KMS-11 (cell line): ENCODE measurements around the gene CARTPT.

Source experiments
- H2AFZ ChIP-seq: fragments of 200-600 bp; sonication (generic); 2 replicates; pipeline ENCODE4 v1.6.1; 2016; ENCODE audit warnings: antibody characterized with exemption, mixed run types, low read depth
- H3K27ac ChIP-seq: fragments of 200-600 bp; sonication (generic); 2 replicates; pipeline ENCODE4 v1.6.1; 2016; ENCODE audit warnings: mild to moderate bottlenecking, mixed run types
- H3K27me3 ChIP-seq: fragments of 200-600 bp; sonication (generic); 2 replicates; pipeline ENCODE4 v1.6.1; 2017; ENCODE audit warnings: mild to moderate bottlenecking, low read depth, mixed run types, moderate library complexity; ENCODE audit not compliant: insufficient read depth
- H3K36me3 ChIP-seq: fragments of 200-600 bp; sonication (generic); 2 replicates; pipeline ENCODE4 v1.6.1; 2017; ENCODE audit warnings: mild to moderate bottlenecking, mixed run types; ENCODE audit not compliant: insufficient read depth
- H3K4me1 ChIP-seq: fragments of 200-600 bp; sonication (generic); 2 replicates; pipeline ENCODE4 v1.6.1; 2016; ENCODE audit warnings: mild to moderate bottlenecking, low read depth, mixed run types; ENCODE audit not compliant: poor library complexity, severe bottlenecking
- H3K4me2 ChIP-seq: fragments of 200-600 bp; sonication (generic); 2 replicates; pipeline ENCODE4 v1.7.0; 2016; ENCODE audit warnings: mild to moderate bottlenecking, mixed run types
- H3K4me3 ChIP-seq: fragments of 200-600 bp; sonication (generic); IDR thresholded peaks from 2 replicates; pipeline ENCODE4 v1.6.1; 2017; ENCODE audit warnings: low read depth, low read length, mixed read lengths; ENCODE audit not compliant: insufficient read depth
- H3K79me2 ChIP-seq: fragments of 200-600 bp; sonication (generic); 2 replicates; pipeline ENCODE4 v1.6.1; 2016; ENCODE audit warnings: low read depth, mixed run types; ENCODE audit not compliant: insufficient read depth
- H3K9ac ChIP-seq: fragments of 200-600 bp; sonication (generic); 2 replicates; pipeline ENCODE4 v1.6.1; 2016; ENCODE audit warnings: mild to moderate bottlenecking, mixed run types
- H4K20me1 ChIP-seq: fragments of 200-600 bp; sonication (generic); 2 replicates; pipeline ENCODE4 v1.6.1; 2016; ENCODE audit warnings: mild to moderate bottlenecking, mixed run types; ENCODE audit not compliant: insufficient read depth
- CTCF ChIP-seq: fragments of 200-600 bp; sonication (generic); conservative IDR thresholded peaks from 2 replicates; pipeline ENCODE4 v1.6.1; 2017; ENCODE audit warnings: low read depth, mild to moderate bottlenecking, antibody characterized with exemption, low read length, moderate library complexity, mixed read lengths

The CARTPT gene

GRCh38 chr5:71700803-71701202, 18.3 kb upstream of the CARTPT start:
- no peaks in the 10 kb centered on the region for H3K36me3 ChIP-seq
- H3K9ac ChIP-seq = no peak overlapping the region
- H3K4me2 ChIP-seq = no peak overlapping the region
- H3K79me2 ChIP-seq = no peaks in the 10 kb centered on the region
- no peak overlapping the region for H2AFZ ChIP-seq
- no peaks in the 10 kb centered on the region for H4K20me1 ChIP-seq
- no peak overlapping the region for H3K4me3 ChIP-seq
- H3K27me3 ChIP-seq = no peaks in the 10 kb centered on the region
- TF ChIP-seq CTCF = no peak
- H3K4me1 ChIP-seq = no peaks in the 10 kb centered on the region
- H3K27ac ChIP-seq = no peak overlapping the region

GRCh38 chr5:71701407-71701806, 17.7 kb upstream of the CARTPT start:
- H3K27ac ChIP-seq = no peak overlapping the region
- H3K4me3 ChIP-seq = no peak overlapping the region
- no peak overlapping the region for H3K9ac ChIP-seq
- no peak overlapping the region for H3K4me2 ChIP-seq
- no peaks in the 10 kb centered on the region for H3K27me3 ChIP-seq
- H4K20me1 ChIP-seq = no peaks in the 10 kb centered on the region
- H3K36me3 ChIP-seq = no peaks in the 10 kb centered on the region
- no peak for TF ChIP-seq CTCF
- H3K79me2 ChIP-seq = no peaks in the 10 kb centered on the region
- H3K4me1 ChIP-seq = no peaks in the 10 kb centered on the region
- H2AFZ ChIP-seq = no peak overlapping the region

GRCh38 chr5:71703941-71704340, 15.1 kb upstream of the CARTPT start:
- no peak overlapping the region for H3K4me3 ChIP-seq

GRCh38 chr5:71705421-71705820, 13.7 kb upstream of the CARTPT start:
- Histone ChIP-seq H3K79me2 (no peaks in the 10 kb centered on the region), H2AFZ (no peak overlapping the region), H3K27ac (no peak overlapping the region), H4K20me1 (no peaks in the 10 kb centered on the region), H3K9ac (no peak overlapping the region), H3K36me3 (no peaks in the 10 kb centered on the region), H3K4me3 (no peak overlapping the region), H3K4me1 (no peaks in the 10 kb centered on the region), H3K27me3 (no peaks in the 10 kb centered on the region), H3K4me2 (no peak overlapping the region)
- no peak for TF ChIP-seq CTCF

More at GRCh38 chr5:71703941-71704340, 15.1 kb upstream of the CARTPT start:
- Histone ChIP-seq H3K36me3 (no peaks in the 10 kb centered on the region), H3K27me3 (no peaks in the 10 kb centered on the region), H3K9ac (no peak overlapping the region), H3K4me1 (no peaks in the 10 kb centered on the region), H2AFZ (no peak overlapping the region), H3K79me2 (no peaks in the 10 kb centered on the region), H3K27ac (no peak overlapping the region), H3K4me2 (no peak overlapping the region), H4K20me1 (no peaks in the 10 kb centered on the region)
- TF ChIP-seq CTCF = no peak
